ENCODE data around the gene TMEM106C.

TMEM106C gene

DNA sequence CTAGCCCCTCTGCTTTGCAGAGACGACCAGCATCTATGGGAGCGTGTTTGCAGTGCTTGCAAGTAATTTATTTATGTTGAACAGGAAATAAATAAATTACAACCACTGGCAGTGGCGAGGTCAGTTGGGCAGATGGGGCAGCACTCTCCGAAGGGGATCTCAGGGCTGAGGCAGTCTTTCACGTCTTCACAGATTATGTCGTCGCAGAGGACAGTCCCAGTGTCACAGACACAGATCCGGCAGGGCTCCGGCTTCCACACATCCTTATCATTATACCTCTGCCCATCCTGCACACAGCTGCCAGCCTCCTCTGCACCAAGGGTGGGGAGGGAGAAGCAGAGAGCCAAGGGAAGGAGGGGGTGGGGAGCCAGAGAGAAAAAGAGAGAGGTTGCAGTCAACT, 36.4 kb downstream of the TMEM106C start:
- DNase-seq, result no peak

DNA sequence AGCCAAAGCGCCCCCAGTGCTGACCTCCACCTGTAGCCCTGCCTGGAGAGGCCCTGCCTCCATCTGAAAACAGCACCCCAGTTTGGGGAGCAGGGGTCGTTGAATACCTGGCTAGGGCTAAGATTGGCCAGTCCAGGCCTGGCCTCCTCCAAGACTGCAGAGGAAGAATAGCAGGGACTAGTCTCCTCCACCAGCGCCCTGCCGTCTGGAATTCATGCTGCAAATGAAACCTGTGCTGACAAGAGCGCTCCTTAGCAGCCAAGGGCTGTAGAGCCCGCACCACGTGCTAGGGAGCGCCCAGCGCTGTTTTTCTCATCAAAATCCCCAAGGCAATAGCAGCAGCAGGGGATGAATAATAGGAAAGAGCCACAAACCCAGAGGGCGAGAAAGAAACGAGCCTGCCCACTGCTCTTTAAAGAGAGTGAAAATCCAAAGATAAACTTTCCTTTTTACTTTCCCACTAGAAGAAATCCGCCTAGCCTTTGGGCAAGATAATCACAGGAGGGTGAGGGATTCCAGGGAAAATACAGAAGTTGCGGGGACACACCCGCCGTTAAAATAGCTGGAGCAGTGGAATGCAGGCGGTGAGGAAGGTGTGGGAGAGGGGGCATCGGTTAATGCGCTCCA, 37.6 kb downstream of the TMEM106C start:
- peak; percentile 51 for DNase-seq

DNA sequence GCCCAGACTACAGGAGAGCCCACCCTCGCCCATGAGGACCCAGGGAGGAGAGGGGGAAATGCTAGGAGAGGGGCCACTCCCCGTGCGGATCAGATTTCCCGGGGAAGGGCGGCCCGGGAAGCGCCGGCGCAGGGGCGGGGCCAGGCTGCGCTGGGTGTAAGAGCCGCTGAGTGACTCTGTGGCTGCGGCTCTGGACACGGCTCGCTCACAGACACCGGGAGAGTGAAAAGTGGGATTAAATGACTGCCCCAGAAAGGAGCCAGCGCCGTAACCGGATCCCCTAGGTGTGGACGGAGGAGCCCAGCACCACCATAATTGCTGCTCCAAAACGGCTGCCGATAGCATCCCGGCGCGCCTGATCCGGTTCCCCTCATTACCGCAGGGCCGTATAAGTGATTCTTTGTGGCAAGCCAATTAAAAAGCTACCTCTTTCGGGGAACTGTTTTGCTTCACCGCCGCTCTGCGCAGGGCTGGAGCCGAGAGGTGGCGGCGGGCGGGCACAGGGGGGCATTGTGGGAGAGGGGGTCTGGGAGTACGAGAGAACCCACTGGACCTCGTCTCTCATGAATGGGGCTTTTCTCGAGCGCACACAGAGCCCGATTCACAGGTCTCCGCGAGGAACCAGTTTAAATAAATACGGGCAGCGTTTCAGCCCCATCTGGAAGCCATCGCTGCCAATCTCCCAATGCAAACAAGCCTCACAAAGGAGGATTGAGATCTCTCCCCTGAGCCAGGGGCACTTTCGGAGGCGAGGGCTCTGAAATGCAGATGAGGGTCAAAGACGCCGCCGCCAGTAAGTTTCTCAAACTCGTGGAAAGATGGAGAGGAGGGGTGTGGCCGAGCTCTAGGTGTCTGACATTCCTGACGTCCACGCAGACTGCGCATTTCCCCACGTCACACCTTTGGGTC, 38.4 kb downstream of the TMEM106C start:
- DNase-seq, result peak; percentile 75

DNA sequence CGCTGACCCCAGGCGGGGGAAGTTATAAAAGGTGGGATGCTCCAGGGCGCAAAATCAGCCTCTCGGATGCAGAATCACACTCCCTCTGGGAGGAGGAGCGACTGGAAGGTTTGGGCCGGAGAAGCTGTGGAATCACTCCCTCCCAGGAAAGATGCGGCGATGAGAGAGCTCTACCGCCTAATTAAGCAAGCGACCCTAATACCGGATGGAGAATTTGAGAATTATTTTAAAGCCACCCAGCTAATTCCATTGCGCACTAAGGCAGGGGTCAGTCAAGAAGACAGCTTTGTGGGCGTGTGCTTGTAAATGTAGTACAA, 39.0 kb downstream of the TMEM106C start:
- peak; percentile 56 for DNase-seq

DNA sequence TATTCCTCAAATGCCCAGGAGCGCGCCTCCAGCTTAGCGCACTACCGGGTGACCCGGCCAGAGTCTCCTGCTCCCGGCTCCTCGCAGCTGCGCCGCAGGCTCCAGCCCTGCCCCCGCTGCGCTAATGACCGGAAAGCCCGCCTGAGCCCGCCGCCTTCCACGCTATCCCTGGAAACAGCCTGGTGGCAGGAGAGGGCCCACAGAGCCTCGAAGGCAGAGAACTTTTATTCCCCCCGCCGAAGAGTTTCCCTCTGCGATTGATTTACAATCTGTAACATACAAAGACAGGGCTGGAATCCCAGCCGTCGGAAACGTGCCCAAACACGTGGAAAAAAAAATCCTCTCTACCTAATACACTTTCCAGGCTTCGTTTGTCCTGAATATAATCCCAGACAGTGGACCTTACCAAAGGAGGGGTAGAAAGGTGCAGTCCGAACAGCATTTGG, 39.4 kb downstream of the TMEM106C start:
- DNase-seq, result peak; percentile 55

DNA sequence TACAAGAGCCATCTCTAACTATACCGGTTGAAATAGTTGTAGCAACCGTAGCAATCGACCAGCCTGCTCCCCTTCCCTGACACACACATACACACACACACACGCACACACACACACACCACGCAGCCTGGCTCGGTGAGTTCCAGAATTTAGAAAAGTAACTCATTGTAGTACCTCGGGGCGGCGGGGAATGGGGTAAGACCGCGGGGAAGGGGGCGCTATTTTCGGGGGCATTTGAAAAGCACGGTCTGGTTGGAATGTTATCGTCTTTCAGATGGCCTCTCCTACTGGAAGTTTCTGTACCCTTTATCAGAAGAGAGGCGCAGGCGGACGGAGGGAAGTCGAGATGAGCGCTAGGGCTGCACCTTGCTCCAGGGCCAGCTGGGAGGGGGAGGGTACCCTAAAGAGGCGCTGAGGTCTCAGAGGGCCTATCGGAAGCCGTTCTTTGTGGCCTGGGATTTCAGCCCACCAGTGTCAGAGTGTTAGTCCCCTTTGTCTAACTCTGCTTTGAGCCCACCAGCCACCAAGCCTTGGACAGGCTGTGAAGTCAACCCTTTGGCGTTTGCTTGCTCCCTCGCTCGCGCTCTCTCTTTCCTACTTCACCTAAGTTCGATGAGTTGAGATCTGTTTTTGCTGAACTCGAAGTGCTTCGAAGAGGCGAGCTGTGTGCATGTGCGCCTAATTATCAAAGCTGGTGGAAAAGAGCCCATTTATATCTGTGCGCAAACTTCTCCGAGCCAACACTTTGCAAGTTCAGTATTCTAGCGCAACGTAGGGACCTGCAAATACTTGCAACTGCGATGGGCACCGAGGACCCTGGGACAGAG, 40.0 kb downstream of the TMEM106C start:
- no peak for DNase-seq

DNA sequence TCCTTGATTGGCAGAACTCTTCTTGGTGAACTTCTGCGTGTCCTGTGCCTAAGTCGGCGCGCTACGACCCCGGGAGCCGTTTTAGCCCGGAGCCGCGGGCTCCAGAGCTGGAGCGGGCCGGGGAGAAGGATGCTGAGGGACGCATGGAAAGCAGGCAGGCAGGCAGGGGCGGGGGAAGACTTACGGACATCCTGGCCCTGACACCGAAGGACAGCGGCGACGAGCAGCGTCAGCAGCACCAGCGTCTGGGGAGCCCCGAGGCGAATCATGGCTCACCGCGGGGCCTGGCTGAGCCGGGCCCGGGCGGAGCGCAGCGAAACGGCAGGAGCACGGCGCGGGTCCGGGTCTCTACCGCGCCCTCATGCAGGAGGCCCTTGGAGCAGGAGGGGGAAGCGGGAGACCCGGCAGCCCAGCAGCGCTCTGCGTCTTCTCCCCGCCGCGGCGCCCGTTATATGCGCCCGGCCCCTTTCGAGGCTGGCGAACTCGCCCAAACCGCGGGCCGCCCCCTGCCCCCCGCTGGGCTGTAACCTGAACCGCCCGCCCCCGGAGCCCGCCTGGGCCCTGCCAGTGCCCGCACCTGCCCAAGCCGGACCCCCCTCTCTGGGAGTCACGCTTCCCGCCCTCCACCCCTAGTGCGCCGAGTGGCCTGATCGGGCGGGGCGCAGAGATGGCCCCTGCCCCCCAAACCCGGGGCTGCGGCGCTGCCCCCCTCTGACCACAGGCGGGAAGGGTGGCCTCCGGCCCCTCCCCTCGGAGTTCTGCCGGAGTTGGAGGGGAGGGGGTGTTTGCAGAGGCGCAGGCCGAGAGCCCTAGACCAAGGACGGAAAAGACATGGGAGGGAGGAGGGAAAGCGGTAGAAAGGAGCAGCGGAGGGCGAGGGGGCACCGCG, 40.9 kb downstream of the TMEM106C start, which contains the start of gene COL2A1:
TSS of gene COL2A1 (minus strand) at position 424 of the 889 bp plus-strand sequence. CDS start at position 269, 155 bp downstream.
- DNase-seq, result peak; percentile 36

DNA sequence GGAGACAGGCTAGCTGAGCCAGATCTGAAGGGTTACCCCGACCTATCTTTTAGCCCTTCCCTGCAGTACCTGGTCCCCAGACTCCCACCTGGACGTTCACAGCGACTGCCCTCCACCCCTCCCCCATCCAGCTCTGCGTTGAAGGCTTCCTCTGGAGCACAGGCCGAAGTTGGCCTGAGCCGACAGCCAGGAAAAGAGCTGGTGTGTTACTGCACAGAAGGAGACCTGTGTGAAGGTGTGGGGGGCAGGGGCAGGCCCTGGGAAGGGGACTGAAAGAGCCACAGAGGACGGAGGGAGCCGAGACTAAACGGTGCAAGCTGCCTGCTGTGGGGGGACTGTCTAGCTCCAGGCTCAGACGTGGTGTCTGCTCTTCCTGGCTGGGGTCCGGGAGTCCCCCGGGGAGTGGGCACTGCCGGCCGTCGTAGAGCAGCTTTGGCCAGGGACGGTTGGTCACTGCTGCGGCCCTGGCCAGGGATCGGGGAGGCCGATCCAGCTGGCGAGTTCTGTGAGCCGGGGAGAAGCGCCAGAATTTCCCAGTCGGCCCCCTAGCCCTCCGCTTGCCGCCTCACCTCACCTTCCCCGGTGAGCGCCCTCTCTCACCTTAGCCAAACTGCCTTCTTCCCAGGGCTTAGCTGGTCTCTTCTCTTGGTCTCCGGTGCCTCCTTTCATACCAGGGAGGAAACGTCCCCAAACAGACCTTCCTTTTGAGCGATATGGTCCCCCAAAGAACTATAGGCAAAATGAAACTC, 41.8 kb downstream of the TMEM106C start:
- peak; percentile 50 for DNase-seq

DNA sequence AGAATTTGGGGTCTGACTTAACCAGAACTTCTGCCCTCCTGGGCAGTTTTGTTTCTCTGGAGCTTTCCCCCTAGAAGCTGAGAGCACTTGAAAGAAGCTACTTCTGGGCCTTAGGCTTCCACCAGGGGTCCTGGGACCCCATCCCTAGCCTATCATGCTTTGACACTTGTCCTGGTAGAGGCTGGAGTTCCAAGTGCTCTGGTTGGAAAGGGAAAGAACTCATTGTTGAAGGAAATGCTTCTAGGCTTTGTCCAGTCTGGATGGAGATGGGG, 42.3 kb downstream of the TMEM106C start:
- DNase-seq, result no peak

DNA sequence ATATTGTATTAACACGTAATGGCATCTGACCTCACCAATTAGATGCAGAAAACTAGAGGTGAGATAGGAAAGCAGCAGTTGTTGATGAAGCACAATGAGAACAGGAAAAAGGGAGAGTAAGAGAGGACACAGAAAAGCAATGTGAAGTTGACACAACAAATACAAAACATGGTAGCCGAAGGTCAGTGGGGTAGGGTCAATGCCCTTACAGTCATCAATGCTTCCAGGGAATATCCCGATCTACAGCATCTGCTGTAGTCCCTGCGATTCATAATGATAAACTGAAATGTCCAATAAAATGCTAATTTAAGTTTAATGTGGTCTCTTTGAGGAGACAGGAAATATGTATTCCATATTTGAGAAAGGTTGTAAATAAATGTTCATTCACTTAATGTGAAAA, 43.8 kb downstream of the TMEM106C start:
- DNase-seq, result no peak

DNA sequence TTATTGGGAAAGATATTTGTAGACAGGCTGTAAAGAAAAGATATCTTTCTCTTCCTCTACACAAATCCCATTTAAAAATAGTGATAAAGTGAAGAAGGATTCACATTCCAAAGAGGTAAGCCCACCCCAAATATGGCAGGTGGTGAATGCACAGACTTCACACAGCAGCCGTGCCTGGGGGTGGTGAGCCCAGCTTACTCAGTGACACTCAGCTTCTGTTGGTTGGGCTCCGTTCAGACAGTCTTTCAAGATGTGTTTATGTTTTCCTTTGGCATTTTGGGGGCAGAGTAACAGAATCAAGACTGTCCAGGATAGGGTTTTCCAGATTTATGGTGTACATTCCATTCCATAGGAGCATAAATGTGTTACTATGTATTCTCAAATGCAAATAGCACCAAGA, 45.0 kb downstream of the TMEM106C start:
- DNase-seq, result no peak

DNA sequence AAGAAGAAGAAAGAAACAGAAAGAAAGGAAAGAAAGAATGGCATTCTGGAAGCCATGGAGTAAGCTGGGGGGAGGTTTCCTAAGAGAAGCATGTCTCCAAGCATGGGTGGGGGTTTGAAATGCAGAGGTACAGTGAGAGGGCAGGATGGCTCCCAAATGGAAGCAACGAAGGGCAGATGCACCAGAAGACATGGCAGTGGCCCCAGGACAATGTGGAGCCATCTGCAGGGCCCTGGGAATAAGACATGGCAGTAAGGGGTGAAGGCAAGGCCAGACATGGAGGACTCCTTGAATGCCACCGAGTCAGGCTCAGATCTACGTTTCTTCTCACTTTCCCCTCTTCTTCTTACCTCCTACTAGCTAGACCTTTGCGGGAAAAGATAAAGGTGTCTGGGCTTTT, 45.6 kb downstream of the TMEM106C start:
- no peak for DNase-seq

DNA sequence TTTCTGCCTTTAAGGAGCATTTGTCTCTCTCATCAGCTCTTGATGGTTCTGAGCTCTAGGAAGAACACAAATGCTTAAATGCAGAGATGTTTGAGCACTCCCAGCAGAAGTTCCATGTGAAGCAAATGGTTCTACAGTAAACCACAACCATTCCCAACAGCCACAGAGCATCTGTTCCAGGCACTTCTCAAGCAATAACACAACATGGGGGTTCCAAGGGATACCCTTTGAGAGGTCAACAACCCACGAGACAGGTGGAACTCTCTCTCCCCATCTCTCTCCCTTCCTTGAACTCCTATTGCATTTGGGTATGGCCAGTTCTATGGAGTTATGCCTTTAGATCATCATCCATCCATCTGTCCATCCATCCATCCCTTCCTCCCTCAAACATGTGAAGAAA, 46.1 kb downstream of the TMEM106C start:
- DNase-seq, result no peak

DNA sequence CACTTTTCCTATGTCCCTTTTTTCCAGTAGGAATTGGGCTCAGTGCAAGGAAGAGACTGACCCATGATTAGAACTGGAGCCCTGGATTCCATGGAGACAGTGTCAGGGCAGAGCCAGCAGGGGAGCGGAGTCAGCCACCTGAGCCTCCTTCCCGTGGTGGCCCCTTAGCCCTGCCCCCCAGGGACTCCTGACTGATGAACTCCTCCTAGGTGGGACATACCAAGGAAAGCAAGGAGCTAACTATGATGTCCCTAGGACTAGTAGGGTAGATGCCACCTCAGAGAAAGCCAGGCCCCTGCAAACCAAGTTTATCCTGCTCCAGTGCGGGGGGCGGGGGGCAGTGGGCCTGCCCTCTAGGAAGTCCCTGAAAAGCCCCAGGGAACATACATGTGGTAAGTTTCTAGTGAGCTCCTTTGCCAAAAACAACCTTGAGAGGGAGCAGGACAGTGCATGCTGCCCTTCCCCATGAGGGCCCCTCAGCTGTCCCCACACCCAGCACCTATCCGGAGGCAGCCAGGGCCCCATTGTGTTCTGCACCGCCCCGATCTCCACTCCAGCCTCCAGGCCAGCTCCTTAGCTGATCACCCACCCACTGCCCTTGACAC, 47.1 kb downstream of the TMEM106C start:
- no peak for DNase-seq

DNA sequence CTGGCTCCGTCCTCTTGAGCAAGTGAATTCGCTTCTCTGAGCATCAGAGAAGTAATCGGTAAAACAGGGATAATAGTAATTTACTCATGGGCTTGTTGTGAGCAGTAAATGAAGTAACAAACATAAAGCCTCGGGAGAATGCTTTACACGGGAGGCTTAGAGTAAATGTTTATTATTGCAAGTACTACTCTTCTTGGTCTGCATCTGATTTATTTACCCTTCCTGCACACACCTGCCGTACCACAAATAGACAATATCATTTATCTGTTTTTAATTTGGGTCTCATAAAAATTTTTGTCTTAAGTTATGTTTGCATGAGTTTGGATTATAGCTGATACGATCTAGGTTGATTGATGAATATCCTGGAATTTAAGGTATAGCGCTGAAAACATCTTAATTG, 48.7 kb downstream of the TMEM106C start:
- DNase-seq, result no peak

DNA sequence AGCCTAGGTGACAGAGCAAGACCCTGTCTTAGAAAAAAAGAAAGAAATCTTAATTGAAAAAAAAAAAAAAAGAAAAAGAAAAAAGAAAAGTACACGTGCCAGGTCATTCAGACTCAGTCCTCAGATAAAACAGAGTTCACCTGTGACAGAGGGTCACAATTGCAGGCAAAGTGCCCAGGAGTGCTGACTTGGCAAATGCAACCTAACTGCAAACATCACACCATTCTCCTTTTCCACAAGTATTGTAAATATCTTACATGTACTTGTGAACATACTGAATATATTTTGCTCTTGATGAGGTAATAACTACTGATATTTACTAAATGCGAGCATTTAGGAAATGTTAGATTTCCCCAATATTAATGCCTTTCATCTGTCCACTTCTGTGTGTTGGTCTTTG, 49.9 kb downstream of the TMEM106C start:
- DNase-seq, result no peak

DNA sequence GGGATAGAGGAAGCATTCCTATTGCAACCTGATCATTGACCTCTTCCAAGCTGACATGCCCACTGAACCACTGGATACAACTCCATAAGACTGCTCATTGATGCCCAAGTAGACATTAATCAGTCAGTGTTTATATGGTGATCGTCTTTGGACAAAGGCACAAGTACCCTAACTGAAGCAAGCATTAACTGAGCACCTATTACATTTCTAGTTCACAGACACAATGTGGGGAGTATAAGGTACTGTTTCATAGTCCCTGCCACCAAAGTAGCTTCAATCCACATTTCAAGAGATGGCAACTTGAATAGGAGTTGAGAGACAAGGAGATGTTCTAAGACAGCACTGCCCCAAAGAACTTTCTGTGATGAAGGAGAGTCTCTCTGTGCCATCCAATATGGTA, 51.7 kb downstream of the TMEM106C start:
- DNase-seq, result no peak

DNA sequence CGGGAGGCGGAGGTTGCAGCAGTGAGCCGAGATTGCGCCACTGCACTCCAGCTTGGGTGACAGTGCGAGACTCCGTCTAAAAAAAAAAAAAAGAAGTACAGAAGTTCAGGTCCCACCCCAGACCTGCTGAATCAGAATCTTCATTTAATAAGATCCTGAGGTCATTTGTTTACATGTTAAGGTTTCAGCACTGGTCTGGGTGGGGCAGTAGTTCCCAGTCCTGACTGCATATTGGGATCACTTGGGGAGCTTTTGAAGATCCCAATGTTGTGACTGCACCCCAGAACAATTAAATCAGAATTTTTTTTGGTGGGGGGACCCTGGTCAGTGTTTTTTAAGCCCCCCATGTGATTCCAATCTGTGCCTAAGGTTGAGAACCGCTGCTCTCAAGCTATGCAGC, 52.6 kb downstream of the TMEM106C start:
- DNase-seq, result no peak

DNA sequence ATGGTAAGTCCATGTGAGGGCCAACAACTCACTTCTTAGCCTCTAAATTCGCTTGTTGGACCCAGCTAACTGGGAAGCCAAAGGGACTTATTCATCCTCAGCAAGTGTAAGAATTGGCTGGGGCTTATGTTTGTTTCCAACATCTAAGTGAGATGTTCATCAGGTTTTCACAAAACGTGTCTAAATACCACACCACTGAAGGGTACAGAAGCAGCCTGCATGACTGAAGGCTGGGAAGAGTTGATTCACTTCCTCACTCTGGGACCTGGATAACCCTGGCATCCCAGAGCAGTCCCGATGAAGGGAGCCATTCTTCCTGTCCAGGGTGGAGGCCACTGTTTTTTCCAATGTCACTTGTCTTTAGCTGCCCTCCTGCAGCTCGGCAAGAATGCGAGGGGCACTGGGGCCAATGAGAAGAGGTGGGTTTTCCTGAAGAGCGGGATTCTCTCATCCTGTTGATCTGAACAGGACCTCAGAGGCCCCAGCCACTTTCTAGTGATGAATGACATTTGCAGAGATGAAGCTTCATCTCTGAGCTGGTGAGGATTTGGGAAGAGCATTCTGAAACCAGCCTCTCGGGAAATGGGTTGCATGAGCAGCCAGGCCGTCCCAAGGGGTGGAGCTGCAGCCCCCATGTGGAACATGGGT, 53.1 kb downstream of the TMEM106C start:
- no peak for DNase-seq

DNA sequence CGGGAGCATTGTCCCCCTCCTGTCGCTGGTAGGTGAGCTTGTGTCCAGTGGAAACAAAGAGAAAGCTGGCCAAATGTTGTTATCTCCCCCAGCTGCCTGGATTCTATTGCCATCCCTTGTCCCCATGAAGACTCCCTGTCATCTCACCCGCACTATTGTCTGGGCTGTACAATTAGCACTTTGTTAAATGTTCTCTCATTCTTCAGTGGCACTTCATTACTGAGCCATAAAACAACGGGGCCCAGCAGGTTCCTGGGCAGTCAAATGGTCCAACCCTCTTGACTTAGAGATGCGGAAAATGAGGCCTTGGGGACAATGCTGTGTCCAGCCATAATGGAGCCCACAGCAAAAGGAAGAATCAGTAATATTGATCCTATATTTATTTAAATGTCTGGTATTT, 54.1 kb downstream of the TMEM106C start:
- DNase-seq, result no peak
